Glomerular visceral epithelial cell (primary cell): ENCODE data around the gene PARD3B.

Experiments used
- DNase-seq: peaks from one replicate; pipeline ENCODE4 v3.0.0-alpha.2; 2016; ENCODE audit errors: extremely low spot score

PARD3B gene

DNA sequence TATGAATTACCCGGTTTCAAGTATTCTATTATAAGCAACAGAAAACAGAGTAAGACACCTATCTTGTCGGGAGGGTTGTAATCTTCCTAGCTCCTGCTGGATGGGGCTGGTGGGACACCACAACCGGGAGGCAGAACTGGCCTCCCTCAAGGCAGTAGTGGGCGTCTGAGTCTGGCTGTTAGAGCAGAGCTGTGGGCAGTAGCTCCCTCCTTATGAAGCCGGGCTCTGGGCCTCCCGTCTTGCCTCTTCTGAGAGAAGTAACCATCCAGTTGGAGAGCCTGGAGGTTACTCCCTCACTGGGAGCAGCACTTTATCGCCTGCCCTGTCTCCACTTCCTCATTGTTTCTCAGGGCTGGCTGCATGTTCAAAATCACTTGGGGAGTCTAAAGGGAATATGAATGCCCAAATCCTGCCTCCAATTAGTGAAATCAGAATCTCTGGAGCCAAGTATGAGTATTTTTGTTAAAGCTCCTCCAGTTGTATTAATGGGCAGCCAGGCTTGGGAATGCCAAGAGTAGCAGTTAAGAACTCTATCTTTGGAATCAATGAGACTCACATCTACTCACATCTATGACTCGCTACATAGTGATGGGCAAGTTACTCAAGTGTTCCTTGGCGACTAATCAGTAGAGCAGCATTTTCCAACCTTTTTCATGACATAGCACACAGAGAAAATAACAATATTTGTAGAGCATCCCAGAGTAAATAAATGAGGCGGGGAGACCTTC is 1109.8 kb downstream of the PARD3B start:
- peak; percentile 31 for DNase-seq

DNA sequence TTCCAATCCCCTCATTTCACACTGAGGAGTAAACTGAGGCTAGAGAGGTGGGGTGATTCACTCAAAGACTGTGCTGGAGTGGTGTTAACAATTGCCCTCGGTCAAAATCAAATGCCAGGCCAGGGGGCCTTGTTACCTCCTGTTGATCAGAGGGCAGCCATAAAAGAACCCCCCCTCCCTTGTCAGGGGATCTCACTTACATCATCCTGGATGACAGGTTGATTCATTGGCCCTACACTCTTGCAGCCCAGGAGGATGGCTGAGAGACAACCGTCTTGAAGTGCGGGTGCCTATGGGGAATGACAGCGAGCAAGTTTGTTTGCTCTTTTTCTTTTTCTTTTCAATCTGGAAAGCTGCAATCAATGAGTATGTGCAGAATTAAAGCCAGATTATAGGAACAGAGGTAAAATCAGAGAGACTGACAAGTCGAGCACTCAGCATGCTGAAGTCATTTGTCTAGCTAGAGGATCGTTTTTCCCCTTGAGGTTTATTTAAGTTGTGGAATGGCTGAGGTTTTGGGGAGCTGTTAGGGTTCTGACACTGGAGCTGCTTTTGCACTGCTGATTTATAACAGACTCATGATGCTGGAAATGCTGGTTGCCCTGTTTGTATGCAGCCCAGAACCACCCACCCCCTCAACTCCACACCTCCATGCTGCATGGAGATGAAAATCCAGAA is 1110.6 kb downstream of the PARD3B start:
- DNase-seq = no peak

DNA sequence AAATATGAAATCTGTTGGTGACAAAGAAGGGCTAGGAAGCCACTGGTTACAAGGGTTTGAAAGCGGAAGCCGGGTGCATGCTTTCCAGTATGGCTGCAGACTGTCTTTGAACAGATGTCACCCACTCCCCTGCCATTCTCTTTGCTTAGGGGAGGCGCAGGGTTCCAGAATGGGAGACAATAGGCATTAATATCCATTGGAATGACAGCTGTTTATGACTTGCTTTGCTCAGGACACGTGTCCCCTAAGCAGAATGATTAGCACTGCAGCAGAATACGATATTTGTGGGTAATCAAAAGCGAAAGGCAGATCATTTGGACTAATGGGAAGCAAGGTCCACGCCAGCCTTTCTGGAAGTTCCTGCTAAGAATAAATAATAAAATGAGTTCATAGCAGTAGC is 1111.2 kb downstream of the PARD3B start:
- DNase-seq = no peak

DNA sequence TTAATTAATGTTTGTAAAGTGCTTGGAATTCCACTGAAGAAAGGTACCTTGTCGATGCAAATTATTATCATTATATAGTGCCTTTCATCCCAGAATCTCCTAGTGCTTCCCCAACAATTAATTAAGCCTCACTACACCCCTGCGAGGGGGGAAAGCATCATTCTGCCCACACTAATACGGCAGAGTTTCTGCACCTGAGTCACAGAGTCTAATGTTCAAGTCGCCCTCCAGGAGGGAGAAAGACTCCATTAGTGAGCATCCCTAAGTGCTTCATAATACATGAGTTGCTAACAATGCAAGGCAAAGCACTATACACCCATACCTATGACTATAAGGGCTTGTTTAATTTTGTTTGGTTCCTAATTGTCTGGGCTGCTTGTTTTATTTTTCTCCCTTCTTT is 1111.7 kb downstream of the PARD3B start:
- DNase-seq = no peak

DNA sequence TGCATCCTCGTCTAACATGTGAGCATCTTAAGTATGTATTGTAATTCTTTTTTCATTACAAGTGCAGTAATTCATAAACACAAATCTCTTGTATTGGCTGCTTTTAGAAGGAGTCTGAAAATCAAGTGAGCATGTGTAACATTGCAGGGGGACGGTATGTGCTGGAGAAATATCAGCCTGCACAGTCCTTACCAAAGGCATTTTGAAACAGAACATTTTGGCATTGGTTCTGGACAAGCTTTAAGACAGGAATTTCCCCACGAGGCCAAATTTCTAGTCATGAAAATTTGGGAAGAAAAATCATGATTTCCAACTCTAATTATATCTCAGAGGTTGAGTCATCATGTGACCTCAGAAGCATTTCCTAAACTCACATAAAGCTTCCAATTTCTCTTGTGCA is 1112.3 kb downstream of the PARD3B start:
- no peak for DNase-seq

DNA sequence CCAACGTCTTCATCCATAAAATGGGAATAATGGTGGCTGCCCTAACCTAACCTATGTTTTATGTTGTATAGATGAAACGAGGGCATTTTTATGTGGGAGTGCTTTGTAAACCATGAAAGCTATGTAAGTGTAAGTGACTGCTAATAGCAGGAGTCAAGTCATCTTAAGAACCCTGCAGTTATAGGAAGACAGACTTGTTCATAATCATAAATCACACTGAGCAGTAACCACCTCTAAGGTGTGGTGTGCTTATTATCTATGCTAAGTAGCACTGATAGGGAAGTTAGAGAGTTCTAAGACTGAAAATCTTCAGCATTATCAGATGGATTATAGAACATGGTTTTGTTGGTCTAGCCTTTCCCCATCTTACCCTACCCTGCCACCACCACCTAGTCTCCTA is 1112.8 kb downstream of the PARD3B start:
- no peak for DNase-seq

DNA sequence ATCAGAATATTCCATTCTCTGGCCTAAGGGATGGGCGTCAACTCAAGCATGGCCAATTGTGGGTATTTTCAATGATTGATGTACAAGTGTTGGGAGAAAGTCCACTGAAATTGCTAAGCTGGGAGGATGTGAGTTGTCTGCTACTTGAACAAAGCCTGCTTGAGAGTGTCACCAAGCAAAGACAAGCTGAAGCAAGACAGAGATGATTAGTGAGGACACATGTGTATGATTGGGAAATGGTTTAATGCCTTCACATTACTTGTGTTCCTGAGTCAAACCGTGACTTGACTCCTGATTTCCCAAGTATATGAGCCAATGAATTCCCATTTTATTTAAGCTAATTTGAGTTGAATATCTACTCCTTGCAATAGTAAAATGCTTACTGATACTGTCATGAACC is 1113.3 kb downstream of the PARD3B start:
- no peak for DNase-seq

DNA sequence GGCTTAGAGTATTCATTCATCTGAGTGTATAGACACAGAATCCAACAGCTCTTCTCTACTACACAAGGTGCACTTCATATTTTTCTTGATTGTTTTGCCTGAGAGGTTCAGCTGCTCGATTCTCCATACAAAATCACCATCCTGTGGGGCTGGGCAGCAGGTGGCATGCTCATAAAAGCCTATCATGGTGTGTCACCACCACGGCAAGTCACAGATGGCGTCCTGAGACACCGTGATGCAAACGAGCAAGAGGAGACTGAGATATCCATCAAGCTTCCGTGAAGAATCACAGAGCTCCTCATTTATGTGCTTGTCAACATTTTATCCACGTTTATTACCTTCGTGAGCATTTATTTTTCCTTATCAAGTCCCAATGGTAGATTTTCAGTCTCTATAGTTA is 1114.6 kb downstream of the PARD3B start:
- DNase-seq = no peak

DNA sequence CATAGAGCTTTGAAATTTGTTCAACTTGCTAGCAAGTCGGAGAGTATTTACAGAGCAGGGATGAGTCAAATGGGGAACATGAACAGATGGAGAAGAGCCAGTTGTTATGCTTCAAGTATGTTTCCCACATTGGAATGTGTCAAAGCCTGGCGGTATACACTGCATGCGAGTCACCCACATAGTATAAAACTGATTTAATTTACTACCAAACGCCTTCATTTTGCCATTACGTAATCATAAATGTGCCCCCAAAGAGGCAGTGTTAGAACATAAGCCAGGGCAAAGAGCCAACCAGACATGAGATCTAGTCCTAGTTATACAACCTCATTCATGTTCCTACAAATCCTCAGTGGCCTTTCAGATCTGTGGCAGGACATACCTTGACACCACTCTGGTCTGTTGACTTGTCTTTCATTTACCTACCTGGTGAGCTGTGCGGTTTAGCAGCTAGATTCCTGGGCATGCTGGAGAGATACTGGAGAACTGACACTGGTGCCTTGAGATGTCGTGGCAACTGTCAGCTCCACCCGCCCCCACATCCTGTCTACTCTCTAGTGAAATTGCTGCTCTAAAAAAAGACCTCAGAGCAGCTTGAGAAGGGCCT is 1115.3 kb downstream of the PARD3B start:
- peak; percentile 79 for DNase-seq

DNA sequence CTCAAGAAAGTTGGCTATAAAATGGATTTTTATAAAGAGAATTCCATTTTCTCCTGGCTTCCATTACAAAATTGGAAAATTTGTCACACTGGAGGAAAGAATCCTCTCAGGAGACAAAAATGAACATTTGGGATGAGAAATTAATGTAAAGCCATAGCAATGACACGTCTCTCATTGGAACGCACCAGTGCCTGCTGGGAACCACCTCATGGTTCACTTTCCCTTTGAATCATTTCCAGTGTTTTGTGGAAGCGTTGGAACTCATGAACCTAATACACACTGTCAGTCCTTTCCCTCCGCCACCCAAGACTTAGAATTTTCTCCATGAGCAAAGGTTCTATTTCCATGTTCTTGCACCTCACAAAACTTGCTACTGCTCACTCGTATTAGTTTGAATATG is 1116.0 kb downstream of the PARD3B start:
- no peak for DNase-seq

DNA sequence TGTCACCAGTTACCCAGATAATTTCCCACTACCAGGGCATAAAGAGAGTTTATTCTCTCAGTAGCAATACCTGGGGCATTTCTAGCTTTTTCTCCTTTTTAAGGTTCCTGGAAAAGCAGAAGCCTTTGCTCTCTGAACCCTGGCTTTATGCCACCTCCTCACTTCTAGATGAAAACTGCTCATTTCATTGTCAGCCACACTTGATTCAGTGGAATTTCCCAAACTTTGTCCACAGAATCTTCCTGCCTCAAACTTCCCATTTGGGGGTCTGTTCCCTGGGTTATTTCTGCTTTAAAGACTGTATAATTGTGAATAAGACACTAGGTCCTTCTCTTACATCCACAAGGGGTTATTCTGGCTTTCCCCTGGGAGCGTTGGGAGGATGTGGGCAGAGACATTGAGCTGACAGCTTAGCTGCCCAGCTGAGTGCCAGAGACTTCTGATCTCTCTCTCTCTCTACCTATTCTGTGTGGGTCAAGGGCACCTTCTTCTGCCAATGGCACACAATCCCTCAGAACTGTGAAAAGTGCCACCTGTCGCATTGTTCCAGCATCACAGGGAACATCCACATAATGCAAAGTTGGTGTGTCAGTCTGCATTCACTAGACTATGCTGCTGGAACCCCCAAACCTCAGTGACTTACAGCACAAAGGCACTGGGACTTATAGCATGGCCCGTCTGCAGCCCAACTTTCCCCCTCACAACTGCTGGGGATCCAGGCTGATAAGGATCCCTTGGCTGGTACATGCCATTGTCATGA is 1117.1 kb downstream of the PARD3B start:
- no peak for DNase-seq

DNA sequence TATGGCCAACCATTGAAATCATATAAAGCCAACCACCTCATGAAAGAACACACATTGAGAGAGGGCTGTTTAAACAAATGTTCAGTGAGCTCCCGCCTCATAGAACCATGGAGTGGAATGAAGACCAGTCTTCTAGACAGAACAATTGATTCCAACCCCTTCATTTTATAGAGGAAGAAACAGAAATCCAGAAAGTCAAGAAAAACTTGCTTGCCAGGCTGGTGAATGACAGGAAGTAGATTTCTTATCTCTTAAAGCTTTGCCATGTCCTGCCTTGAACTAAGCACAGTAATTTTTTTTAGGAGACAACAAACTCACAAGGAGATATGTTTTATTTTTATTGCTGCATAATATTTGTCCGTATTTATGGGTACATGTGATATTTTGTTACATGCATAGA is 1120.5 kb downstream of the PARD3B start:
- no peak for DNase-seq
